A549 treated with RU486 at 1 μM for 4 hours (cell line): ENCODE data around the gene NAA10. TPM values are rescaled to one million over a fixed set of nuclear protein-coding genes. Genes with fewer than 3 reads are reported as not detected.

ENCODE experiments used
- total RNA-seq: library from RNA; stranded (reverse); fragments of 200-300 nt; extraction: Qiagen RNA extraction; gene quantifications from 5 replicates; pipeline ENCODE4 v1.2.3, GENCODE V29; 2022; ENCODE audit warnings: low read depth

The NAA10 gene
- total RNA-seq = 211 to 249 TPM (median 229 TPM) in 5 replicates

GRCh38 chrX:153934762-153935325 lies at the start of gene NAA10:
Gene NAA10, minus strand, starts transcription at chrX:153935037. Its CDS starts 133 bp downstream, at chrX:153934904.

DNA sequence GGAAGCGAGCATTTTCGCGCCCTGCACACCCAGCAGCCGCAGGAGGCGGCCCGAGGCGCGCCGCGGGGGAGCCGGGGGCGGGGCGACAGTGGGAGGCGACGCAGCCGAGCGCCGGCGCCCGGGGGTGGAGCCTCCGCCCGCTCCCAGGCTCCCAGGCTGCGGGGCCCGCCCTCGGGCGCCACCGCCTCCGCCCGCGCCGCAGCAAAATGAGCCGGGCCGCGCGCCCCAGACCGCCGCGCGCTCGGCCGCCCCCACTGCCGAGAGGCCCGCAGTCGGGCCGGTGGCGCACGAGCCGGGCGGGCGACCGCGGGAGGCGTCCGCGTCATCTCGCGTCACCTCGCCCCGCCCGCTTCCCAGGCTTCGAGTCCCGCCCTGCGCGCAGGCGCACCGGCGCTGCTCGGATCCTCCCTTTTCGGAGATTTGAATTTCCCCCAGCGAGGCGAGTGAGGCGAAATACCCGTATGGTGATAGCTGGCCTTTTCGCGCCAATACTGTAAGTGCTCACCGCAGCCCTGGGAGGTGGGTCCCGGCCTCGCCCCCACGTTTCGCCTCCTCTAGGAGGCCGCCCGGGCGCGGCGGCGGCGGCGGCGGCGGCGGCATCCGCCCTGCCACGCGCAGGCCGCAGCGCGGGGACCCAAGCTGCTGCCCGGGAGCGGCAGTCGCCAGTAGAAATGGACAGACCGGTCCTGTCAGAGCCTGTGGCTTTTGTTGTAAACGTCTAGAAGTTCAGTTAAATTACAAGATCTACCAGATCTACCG lies 37.7 kb upstream of the NAA10 start, which contains the start of gene TMEM187:
TSS of gene TMEM187 (plus strand) at position 387 of the 759 bp plus-strand sequence. CDS start 9,309 bp downstream, outside the sequence.

DNA sequence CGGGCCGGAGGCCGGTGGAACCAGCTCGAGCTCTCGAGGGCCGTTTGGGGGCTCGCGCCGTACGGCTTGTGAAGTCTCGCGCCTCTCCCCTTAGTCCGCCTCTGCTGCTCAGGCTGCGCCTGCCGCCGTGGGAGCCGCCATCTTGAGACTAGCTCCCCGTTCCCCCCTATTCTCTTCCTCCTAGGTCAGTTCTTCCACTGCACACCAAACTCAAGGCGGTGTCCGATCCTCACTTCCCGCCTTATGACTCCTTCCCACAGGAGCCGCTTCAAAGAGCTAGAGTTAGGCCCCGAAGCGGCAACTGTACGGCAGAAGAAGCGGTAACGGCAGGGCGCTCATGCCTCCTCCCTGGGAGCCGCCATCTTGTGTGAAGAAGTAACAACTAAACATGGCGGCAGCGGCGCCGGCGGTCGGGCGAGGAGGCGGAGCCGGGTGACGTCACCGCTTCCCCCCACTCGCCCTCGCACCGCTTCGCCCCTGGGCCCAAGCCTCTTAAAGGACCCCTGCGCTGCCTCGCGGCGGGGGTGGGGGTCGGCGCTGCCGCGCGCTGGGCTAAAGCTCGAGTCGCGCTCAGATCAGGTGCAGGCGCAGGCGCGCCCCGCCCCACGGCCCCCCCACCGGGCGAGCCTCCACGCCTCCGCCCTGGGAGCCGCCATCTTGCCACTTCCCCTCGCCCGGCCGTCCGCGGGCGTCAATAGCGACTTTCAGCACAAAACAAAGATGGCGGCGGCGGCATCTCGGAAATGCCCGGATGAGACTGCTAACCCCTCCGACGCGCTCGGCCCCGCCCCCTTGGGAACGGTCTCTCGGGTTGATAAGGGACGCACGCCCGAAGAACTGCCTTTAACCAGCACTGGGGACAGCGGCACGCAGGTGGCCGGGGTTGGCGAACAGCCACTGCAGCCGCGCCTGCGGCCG lies 36.9 kb upstream of the NAA10 start, which contains the start of gene HCFC1:
TSS of gene HCFC1 (minus strand) at position 369 of the 918 bp plus-strand sequence. CDS start 978 bp downstream, outside the sequence.

GRCh38 chrX:153944140-153944799 lies 9.4 kb upstream of the NAA10 start, which contains the start of gene RENBP:
Gene RENBP, minus strand, starts transcription at chrX:153944643. Its CDS starts 33 bp downstream, at chrX:153944610.

DNA sequence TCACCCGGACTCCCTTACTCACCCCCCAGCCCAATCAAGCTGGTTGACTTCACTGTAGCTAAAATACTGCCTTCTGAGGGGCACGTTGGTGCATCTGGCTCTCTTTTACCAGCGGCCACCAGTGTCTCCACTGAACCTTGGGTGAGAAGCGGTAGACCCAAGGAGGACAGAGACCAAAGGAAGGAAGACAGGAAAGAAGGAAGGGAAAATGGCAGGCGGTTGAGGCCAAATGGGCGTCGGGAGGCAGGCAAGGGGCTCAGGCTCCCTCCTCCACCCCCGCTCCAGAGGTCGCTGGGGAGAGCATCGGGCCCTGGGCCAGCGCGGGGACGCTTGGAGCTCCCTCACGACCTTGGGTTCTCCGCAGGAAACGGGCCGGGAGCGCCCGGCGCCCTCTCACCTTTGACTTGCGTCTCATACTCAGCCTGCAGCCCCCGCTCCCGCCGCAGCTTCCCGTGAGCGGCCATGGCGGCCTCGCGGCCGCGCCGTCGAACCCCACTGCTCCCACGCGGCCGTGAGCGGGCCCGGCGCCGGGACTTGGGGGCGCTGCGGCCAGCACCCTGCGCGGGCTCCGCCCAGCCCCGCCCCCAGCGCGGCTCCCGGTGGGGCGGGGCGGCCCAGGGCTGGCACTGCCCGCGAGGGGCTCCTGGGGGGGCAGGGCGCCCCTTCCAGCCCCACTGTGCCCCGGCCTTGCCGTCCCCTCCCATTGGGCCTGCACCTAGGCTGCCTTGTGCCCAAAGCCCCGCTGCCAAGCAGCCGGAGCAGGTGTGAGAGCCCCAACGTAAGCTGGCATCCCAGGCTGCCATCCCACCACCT lies 8.9 kb downstream of the NAA10 start, which contains the start of gene ARHGAP4:
TSS of gene ARHGAP4 (minus strand) at position 526 of the 813 bp plus-strand sequence. CDS start at position 464, 62 bp downstream.

GRCh38 chrX:153903991-153904957 lies 30.6 kb downstream of the NAA10 start, which contains the start of gene AVPR2:
Gene AVPR2, plus strand, starts transcription at chrX:153904673. Its CDS starts 473 bp downstream, at chrX:153905146.

GRCh38 chrX:153885968-153886903 lies 48.6 kb downstream of the NAA10 start, which contains the start of gene L1CAM:
Gene L1CAM, minus strand, starts transcription at chrX:153886173. Its CDS starts 10,337 bp downstream, at chrX:153875836.

Other genes with a start within 250 kb of the NAA10 start
- gene SLC6A8, start 247.1 kb downstream of the NAA10 start, total RNA-seq = 8.8 to 12.5 TPM (median 9.8 TPM) in 5 replicates
- 376 to 420 TPM (median 389 TPM) in 5 replicates for gene BCAP31, start 210.7 kb downstream of the NAA10 start, total RNA-seq
- gene ABCD1, start 210.2 kb downstream of the NAA10 start, total RNA-seq = 2.1 to 3.9 TPM (median 3.7 TPM) in 5 replicates
- 1.7 to 5.0 TPM (median 3.0 TPM) in 5 replicates for gene PLXNB3, start 170.8 kb downstream of the NAA10 start, total RNA-seq
- 0.02 to 0.05 TPM (median 0.02 TPM) in 3 of 5 replicates, not detected in the others for gene SRPK3, start 154.0 kb downstream of the NAA10 start, total RNA-seq
- gene IDH3G, start 140.7 kb downstream of the NAA10 start, total RNA-seq = 55.4 to 64.5 TPM (median 62.6 TPM) in 5 replicates
- 358 to 451 TPM (median 405 TPM) in 5 replicates for gene SSR4, start 140.4 kb downstream of the NAA10 start, total RNA-seq
- 2.8 to 3.8 TPM (median 3.1 TPM) in 5 replicates for gene PDZD4, start 104.5 kb downstream of the NAA10 start, total RNA-seq
- 18.0 to 23.1 TPM (median 20.8 TPM) in 5 replicates for gene L1CAM, start 48.9 kb downstream of the NAA10 start, total RNA-seq
- 0.09 to 0.13 TPM in 2 of 5 replicates, not detected in the others for gene AVPR2, start 30.4 kb downstream of the NAA10 start, total RNA-seq
- gene ARHGAP4, start 8.8 kb downstream of the NAA10 start, total RNA-seq = 1.2 to 1.6 TPM (median 1.4 TPM) in 5 replicates
- gene RENBP, start 9.6 kb upstream of the NAA10 start, total RNA-seq = 0.07 to 0.13 TPM in 2 of 5 replicates, not detected in the others
- gene HCFC1, start 36.8 kb upstream of the NAA10 start, total RNA-seq = 32.5 to 43.2 TPM (median 41.6 TPM) in 5 replicates
- 4.4 to 7.5 TPM (median 5.6 TPM) in 5 replicates for gene TMEM187, start 37.7 kb upstream of the NAA10 start, total RNA-seq
- gene IRAK1, start 84.9 kb upstream of the NAA10 start, total RNA-seq = 187 to 237 TPM (median 225 TPM) in 5 replicates
- gene MECP2, start 162.7 kb upstream of the NAA10 start, total RNA-seq = 16.0 to 22.8 TPM (median 19.3 TPM) in 5 replicates
- gene OPN1LW, start 209.2 kb upstream of the NAA10 start, total RNA-seq = not detected in 5 replicates
- gene OPN1MW, start 247.6 kb upstream of the NAA10 start, total RNA-seq = not detected in 5 replicates